Left ventricle myocardium inferior (tissue), 1 donor: ENCODE results near the gene HS6ST2. TPM values are rescaled to one million over a fixed set of nuclear protein-coding genes. Genes with fewer than 3 reads are reported as not detected.

Experiments
- DNase-seq: peaks from one replicate; pipeline ENCODE4 v3.0.0-alpha.2; 2020
- H3K27ac ChIP-seq: fragments of 200-600 bp; replicated peaks from 2 replicates; pipeline ENCODE4 v1.8.0; 2021
- H3K27me3 ChIP-seq: fragments of 200-600 bp; 2 replicates; pipeline ENCODE4 v1.8.0; 2021; ENCODE audit warnings: low read depth
- H3K36me3 ChIP-seq: fragments of 200-600 bp; 2 replicates; pipeline ENCODE4 v1.8.0; 2021
- H3K4me1 ChIP-seq: fragments of 200-600 bp; 2 replicates; pipeline ENCODE4 v1.8.0; 2021
- H3K4me3 ChIP-seq: fragments of 200-600 bp; 2 replicates; pipeline ENCODE4 v1.8.0; 2021; ENCODE audit warnings: mild to moderate bottlenecking, moderate library complexity
- H3K9me3 ChIP-seq: fragments of 200-600 bp; replicated peaks from 2 replicates; pipeline ENCODE4 v1.8.0; 2021
- CTCF ChIP-seq: fragments of 200-600 bp; IDR thresholded peaks from 2 replicates; pipeline ENCODE4 v1.8.0; 2021; ENCODE audit warnings: antibody characterized with exemption, mild to moderate bottlenecking, borderline replicate concordance
- intact Hi-C: fragments of 100-400 bp; cut with micrococcal nuclease; formaldehyde crosslinking; loops from one replicate; pipeline ENCODE4 v1.11.0; 2022
- total RNA-seq: library from RNA; stranded (reverse); fragmentation: NEBNext Ultra II Directional; extraction: Animal tissue kit (Norgen Biotek cat#: 25700); gene quantifications from one replicate; pipeline ENCODE4 v1.2.1, GENCODE V29; 2021
- donor health status: DM: no; HTN: yes; CAD: no; lungs with severe emphysema.

The HS6ST2 gene
- total RNA-seq, 1 donor from 2014 or later = 0.19 TPM

GRCh38 chrX:132842460-132843238 lies 115.8 kb downstream of the HS6ST2 start:
- H3K27ac ChIP-seq = no peak overlapping the region
- H3K4me3 ChIP-seq = no peak overlapping the region
- no peaks in the 10 kb centered on the region for H3K27me3 ChIP-seq
- no peaks in the 10 kb centered on the region for H3K36me3 ChIP-seq
- TF ChIP-seq CTCF = no peak
- H3K9me3 ChIP-seq = no peaks in the 10 kb centered on the region
- intact Hi-C loops = no loop called here
- no peak for DNase-seq
- no peaks in the 10 kb centered on the region for H3K4me1 ChIP-seq

DNA sequence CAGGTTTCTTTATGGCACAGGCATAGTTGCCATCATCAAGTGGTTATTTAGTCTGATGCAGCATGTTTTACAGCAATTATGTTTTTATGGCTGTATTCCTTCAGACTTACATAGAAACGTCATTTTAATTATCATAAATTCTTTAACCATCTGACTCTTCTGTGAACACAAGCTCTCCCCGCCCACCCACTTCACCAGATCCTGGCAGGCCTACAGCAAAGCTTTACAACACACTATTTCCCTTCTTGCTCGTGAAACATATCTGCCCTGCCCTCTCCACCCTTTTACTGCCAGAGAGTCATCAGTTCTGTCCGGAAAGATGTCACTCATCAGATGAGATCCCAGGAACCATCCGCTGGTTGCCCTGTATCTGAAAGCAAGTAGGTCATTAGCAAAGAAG lies 120.5 kb downstream of the HS6ST2 start:
- Histone ChIP-seq H3K4me1 (no peaks in the 10 kb centered on the region), H3K4me3 (no peak overlapping the region), H3K36me3 (no peaks in the 10 kb centered on the region), H3K9me3 (no peaks in the 10 kb centered on the region), H3K27me3 (no peaks in the 10 kb centered on the region), H3K27ac (no peak overlapping the region)
- intact Hi-C loops = no loop called here
- DNase-seq = no peak
- TF ChIP-seq CTCF = no peak

DNA sequence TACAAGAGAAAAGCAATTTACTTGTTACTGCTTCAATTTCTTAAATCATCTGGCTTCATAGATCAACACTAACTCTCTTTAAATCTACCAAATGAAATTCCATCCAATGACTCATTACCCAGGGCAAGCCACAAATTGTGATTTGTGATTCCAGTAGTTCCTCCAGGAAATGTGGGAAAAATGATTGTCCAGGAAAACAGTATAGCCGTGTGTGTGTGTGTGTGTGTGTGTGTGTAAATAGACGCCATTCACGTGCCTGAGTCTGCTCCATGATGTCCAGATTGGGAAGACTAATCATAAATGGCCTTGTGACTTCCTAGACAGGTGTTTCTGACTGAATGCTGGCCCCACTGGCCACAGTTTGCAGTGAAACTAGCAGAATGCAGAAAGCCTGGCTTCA lies 121.3 kb downstream of the HS6ST2 start:
- H3K4me1 ChIP-seq = no peaks in the 10 kb centered on the region
- H3K27ac ChIP-seq = no peak overlapping the region
- TF ChIP-seq CTCF = no peak
- no peaks in the 10 kb centered on the region for H3K27me3 ChIP-seq
- DNase-seq = no peak
- H3K4me3 ChIP-seq = no peak overlapping the region
- no peaks in the 10 kb centered on the region for H3K36me3 ChIP-seq
- H3K9me3 ChIP-seq = no peaks in the 10 kb centered on the region
- intact Hi-C loops = no loop called here

- H3K4me3 ChIP-seq = no peak overlapping the region
- no peaks in the 10 kb centered on the region for H3K27me3 ChIP-seq
- intact Hi-C loops = no loop called here
- H3K36me3 ChIP-seq = no peaks in the 10 kb centered on the region
- no peak for TF ChIP-seq CTCF
- no peak overlapping the region for H3K27ac ChIP-seq
- no peaks in the 10 kb centered on the region for H3K9me3 ChIP-seq
- no peaks in the 10 kb centered on the region for H3K4me1 ChIP-seq
- DNase-seq = no peak
These were observed 122.0 kb downstream of the HS6ST2 start for GRCh38 chrX:132836471-132836870.

- H3K27ac ChIP-seq = no peak overlapping the region
- DNase-seq = no peak
- no peaks in the 10 kb centered on the region for H3K9me3 ChIP-seq
- H3K4me3 ChIP-seq = no peak overlapping the region
- no peaks in the 10 kb centered on the region for H3K36me3 ChIP-seq
- H3K27me3 ChIP-seq = no peaks in the 10 kb centered on the region
- TF ChIP-seq CTCF = no peak
- no peaks in the 10 kb centered on the region for H3K4me1 ChIP-seq
- intact Hi-C loops = no loop called here
These were observed 123.7 kb downstream of the HS6ST2 start for GRCh38 chrX:132834741-132835140.
